GM12878 (cell line): ENCODE data around the gene CHP1.

Experiments used
- BHLHE40 ChIP-seq, 2 experiments: fragments of 450-650 bp in 1 of 2; IDR thresholded peaks; 2 replicates each; pipeline ENCODE4 v1.6.1; 2011 to 2017; ENCODE audit warnings: low read depth in 2 of 2, borderline replicate concordance in 1 of 2, improper control_type of control experiment in 1 of 2, low read length in 1 of 2, mild to moderate bottlenecking in 1 of 2
- CHD2 ChIP-seq: IDR thresholded peaks from 2 replicates; pipeline ENCODE4 v1.6.1; 2011; ENCODE audit warnings: low read depth, low read length, improper control_type of control experiment, borderline replicate concordance
- CTCF ChIP-seq, 3 experiments: IDR thresholded peaks in 2 of 3; conservative IDR thresholded peaks in 1 of 3; 2 replicates each; pipeline ENCODE4 v1.5.1; 2011; ENCODE audit warnings: low read depth in 3 of 3, low read length in 3 of 3, mild to moderate bottlenecking in 3 of 3, control low read depth in 2 of 3, moderate library complexity in 2 of 3, inconsistent platforms in 1 of 3, mixed read lengths in 1 of 3; ENCODE audit not compliant: control insufficient read depth in 2 of 3, insufficient read depth in 1 of 3; ENCODE audit errors: extremely low read depth in 1 of 3
- EP300 ChIP-seq, 2 experiments: fragments of 150-350 bp in 1 of 2; IDR thresholded peaks; 2 replicates each; pipeline ENCODE4 v1.6.1; 2011 to 2012; ENCODE audit warnings: low read depth in 2 of 2, low read length in 2 of 2, borderline replicate concordance in 1 of 2, improper control_type of control experiment in 1 of 2, inconsistent platforms in 1 of 2; ENCODE audit not compliant: control insufficient read depth in 1 of 2
- EZH2 ChIP-seq: IDR thresholded peaks from 2 replicates; pipeline ENCODE4 v1.6.1; 2012; ENCODE audit warnings: low read depth, mild to moderate bottlenecking, control low read depth, inconsistent platforms, low read length, borderline replicate concordance; ENCODE audit not compliant: control insufficient read depth
- FOXM1 ChIP-seq: IDR thresholded peaks from 2 replicates; pipeline ENCODE4 v1.6.1; 2012; ENCODE audit warnings: low read depth, mild to moderate bottlenecking, inconsistent platforms, low read length, moderate library complexity
- IKZF2 ChIP-seq, 2 experiments: fragments of 450-650 bp; IDR thresholded peaks; 2 replicates each; pipeline ENCODE4 v1.6.1; 2017; ENCODE audit warnings: mild to moderate bottlenecking in 2 of 2, moderate library complexity in 2 of 2
- NRF1 ChIP-seq: conservative IDR thresholded peaks from 2 replicates; pipeline ENCODE4 v1.6.1; 2011; ENCODE audit warnings: mild to moderate bottlenecking, low read depth, low read length, improper control_type of control experiment
- PML ChIP-seq: IDR thresholded peaks from 2 replicates; pipeline ENCODE4 v1.6.1; 2012; ENCODE audit warnings: low read length, inconsistent platforms
- TCF12 ChIP-seq: IDR thresholded peaks from 2 replicates; pipeline ENCODE4 v1.6.1; 2011; ENCODE audit warnings: low read depth, mild to moderate bottlenecking, low read length
- YY1 ChIP-seq: IDR thresholded peaks from 2 replicates; pipeline ENCODE4 v1.6.1; 2011; ENCODE audit warnings: low read depth, mild to moderate bottlenecking, low read length
- TF ChIP-seq, protein P1 (sequence below): fragments of 450-650 bp; IDR thresholded peaks from 2 replicates; pipeline ENCODE4 v1.6.1; 2016; ENCODE audit warnings: mild to moderate bottlenecking, moderate library complexity, borderline replicate concordance
- TF ChIP-seq, protein P2 (sequence below): IDR thresholded peaks from 2 replicates; pipeline ENCODE4 v1.6.1; 2012; ENCODE audit warnings: low read depth, low read length, improper control_type of control experiment
- TF ChIP-seq, protein P3 (sequence below): fragments of 150-350 bp; IDR thresholded peaks from 2 replicates; pipeline ENCODE4 v1.6.1; 2016; ENCODE audit warnings: low read depth, low read length

DNA sequence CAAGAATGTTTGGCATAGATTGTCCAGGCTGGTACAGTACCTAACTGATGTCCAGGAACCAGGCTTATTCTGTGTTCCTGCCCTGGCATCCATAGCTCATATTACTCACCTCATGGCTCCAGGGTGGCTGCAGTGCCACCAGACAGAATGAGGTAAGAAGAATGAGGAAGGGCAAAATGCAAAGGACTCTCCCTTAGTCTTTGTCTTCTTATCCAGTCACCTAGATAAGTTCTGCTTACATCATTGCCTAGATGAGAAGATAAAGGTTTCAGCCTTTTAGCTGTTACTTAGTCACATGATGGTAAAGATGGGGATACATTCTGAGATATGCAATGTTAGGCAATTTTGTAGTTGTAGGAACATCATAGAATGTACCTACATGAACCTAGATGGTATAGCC lies 45.8 kb downstream of the CHP1 start:
- TF ChIP-seq CTCF (IDR thresholded peaks at IDR 0.05 in 2 of 3, conservative IDR thresholded peaks at IDR 0.05 in 1 of 3; ENCODE audit: control insufficient read depth in 2 of 3, extremely low read depth in 1 of 3, insufficient read depth in 1 of 3, low read depth in 3 of 3, low read length in 3 of 3) (no peak), CHD2 (no peak), FOXM1 (no peak), PML (no peak), EP300 (IDR thresholded peaks at IDR 0.05; ENCODE audit: borderline replicate concordance in 1 of 2, control insufficient read depth in 1 of 2, low read depth in 2 of 2, low read length in 2 of 2) (no peak), EZH2 (no peak), BHLHE40 (IDR thresholded peaks at IDR 0.05; ENCODE audit: borderline replicate concordance in 1 of 2, low read depth in 2 of 2, low read length in 1 of 2) (no peak), NRF1 (no peak), TCF12 (no peak), YY1 (no peak), IKZF2 (IDR thresholded peaks at IDR 0.05) (no peak)
- TF ChIP-seq, protein P1, sequence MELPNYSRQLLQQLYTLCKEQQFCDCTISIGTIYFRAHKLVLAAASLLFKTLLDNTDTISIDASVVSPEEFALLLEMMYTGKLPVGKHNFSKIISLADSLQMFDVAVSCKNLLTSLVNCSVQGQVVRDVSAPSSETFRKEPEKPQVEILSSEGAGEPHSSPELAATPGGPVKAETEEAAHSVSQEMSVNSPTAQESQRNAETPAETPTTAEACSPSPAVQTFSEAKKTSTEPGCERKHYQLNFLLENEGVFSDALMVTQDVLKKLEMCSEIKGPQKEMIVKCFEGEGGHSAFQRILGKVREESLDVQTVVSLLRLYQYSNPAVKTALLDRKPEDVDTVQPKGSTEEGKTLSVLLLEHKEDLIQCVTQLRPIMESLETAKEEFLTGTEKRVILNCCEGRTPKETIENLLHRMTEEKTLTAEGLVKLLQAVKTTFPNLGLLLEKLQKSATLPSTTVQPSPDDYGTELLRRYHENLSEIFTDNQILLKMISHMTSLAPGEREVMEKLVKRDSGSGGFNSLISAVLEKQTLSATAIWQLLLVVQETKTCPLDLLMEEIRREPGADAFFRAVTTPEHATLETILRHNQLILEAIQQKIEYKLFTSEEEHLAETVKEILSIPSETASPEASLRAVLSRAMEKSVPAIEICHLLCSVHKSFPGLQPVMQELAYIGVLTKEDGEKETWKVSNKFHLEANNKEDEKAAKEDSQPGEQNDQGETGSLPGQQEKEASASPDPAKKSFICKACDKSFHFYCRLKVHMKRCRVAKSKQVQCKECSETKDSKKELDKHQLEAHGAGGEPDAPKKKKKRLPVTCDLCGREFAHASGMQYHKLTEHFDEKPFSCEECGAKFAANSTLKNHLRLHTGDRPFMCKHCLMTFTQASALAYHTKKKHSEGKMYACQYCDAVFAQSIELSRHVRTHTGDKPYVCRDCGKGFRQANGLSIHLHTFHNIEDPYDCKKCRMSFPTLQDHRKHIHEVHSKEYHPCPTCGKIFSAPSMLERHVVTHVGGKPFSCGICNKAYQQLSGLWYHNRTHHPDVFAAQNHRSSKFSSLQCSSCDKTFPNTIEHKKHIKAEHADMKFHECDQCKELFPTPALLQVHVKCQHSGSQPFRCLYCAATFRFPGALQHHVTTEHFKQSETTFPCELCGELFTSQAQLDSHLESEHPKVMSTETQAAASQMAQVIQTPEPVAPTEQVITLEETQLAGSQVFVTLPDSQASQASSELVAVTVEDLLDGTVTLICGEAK = no peak
- TF ChIP-seq, protein P2, sequence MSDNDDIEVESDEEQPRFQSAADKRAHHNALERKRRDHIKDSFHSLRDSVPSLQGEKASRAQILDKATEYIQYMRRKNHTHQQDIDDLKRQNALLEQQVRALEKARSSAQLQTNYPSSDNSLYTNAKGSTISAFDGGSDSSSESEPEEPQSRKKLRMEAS = no peak
- TF ChIP-seq, protein P3, sequence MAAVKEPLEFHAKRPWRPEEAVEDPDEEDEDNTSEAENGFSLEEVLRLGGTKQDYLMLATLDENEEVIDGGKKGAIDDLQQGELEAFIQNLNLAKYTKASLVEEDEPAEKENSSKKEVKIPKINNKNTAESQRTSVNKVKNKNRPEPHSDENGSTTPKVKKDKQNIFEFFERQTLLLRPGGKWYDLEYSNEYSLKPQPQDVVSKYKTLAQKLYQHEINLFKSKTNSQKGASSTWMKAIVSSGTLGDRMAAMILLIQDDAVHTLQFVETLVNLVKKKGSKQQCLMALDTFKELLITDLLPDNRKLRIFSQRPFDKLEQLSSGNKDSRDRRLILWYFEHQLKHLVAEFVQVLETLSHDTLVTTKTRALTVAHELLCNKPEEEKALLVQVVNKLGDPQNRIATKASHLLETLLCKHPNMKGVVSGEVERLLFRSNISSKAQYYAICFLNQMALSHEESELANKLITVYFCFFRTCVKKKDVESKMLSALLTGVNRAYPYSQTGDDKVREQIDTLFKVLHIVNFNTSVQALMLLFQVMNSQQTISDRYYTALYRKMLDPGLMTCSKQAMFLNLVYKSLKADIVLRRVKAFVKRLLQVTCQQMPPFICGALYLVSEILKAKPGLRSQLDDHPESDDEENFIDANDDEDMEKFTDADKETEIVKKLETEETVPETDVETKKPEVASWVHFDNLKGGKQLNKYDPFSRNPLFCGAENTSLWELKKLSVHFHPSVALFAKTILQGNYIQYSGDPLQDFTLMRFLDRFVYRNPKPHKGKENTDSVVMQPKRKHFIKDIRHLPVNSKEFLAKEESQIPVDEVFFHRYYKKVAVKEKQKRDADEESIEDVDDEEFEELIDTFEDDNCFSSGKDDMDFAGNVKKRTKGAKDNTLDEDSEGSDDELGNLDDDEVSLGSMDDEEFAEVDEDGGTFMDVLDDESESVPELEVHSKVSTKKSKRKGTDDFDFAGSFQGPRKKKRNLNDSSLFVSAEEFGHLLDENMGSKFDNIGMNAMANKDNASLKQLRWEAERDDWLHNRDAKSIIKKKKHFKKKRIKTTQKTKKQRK = no peak
